Measurements from ENCODE around the gene LPCAT3.

GRCh38 chr12:6961278-6961694 is 57.0 kb downstream of the LPCAT3 start:
- TF ChIP-seq GATA2 (IDR thresholded peaks at IDR 0.05; ENCODE audit: low read depth, low read length) (no peak), GATA3 (IDR thresholded peaks at IDR 0.05; ENCODE audit: low read depth, low read length) (no peak)
